ENCODE data around the gene GSAP. TPM values are rescaled to one million over a fixed set of nuclear protein-coding genes. Genes with fewer than 3 reads are reported as not detected.
"Not testable (repeated sequence)": the region's sequence is repeated elsewhere in the genome, so short reads cannot be mapped to it uniquely, and the experiment has no call there.

Gene GSAP
- total RNA-seq, 2 donors from 2014 or later = 10.0 to 13.0 TPM

GRCh38 chr7:77281780-77282478, 134.2 kb downstream of the GSAP start:
- Histone ChIP-seq H3K4me1 (replicated peaks) (no peaks in the 10 kb centered on the region), H3K27ac (no peak overlapping the region), H3K4me3 (no peak overlapping the region), H3K27me3 (replicated peaks; ENCODE audit: insufficient read depth) (no peaks in the 10 kb centered on the region), H3K36me3 (no peaks in the 10 kb centered on the region), H3K9me3 (no peaks in the 10 kb centered on the region)
- TF ChIP-seq CTCF (IDR thresholded peaks at IDR 0.05) (no peak), POLR2AphosphoS5 (IDR thresholded peaks at IDR 0.05) (no peak), POLR2A (IDR thresholded peaks at IDR 0.05) (no peak)
- WGBS = 29% methylated on average over 3 of the region's 3 CpGs
- no peak for DNase-seq (ENCODE audit: low spot score)
- intact Hi-C loops (cut with DNase I) = no loop called here

- intact Hi-C loops (cut with DNase I) = no loop called here
- Histone ChIP-seq H3K27ac (no peak overlapping the region), H3K4me3 (no peak overlapping the region), H3K36me3 (no peaks in the 10 kb centered on the region), H3K4me1 (replicated peaks) (no peaks in the 10 kb centered on the region), H3K27me3 (replicated peaks; ENCODE audit: insufficient read depth) (no peaks in the 10 kb centered on the region), H3K9me3 (no peaks in the 10 kb centered on the region)
- TF ChIP-seq POLR2A (IDR thresholded peaks at IDR 0.05) (no peak), POLR2AphosphoS5 (IDR thresholded peaks at IDR 0.05) (no peak), CTCF (IDR thresholded peaks at IDR 0.05) (no peak)
- 67% methylated on average over 4 of the region's 4 CpGs for WGBS
- no peak for DNase-seq (ENCODE audit: low spot score)
Measured at GRCh38 chr7:77276120-77276519, 140.0 kb downstream of the GSAP start.

- WGBS = 89% methylated on average over 2 of the region's 2 CpGs
- H3K27me3 ChIP-seq (replicated peaks; ENCODE audit: insufficient read depth); H3K27ac ChIP-seq; H3K9me3 ChIP-seq; DNase-seq (ENCODE audit: low spot score); H3K4me3 ChIP-seq; H3K4me1 ChIP-seq (replicated peaks); intact Hi-C loops (cut with DNase I); H3K36me3 ChIP-seq: not testable (repeated sequence)
Measured at GRCh38 chr7:77275663-77276062, 140.5 kb downstream of the GSAP start.

GRCh38 chr7:77271766-77272165, 144.4 kb downstream of the GSAP start:
- no peaks in the 10 kb centered on the region for H3K36me3 ChIP-seq
- 95% methylated on average over 5 of the region's 5 CpGs for WGBS
- no peaks in the 10 kb centered on the region for H3K9me3 ChIP-seq
- H3K4me1 ChIP-seq (replicated peaks) = no peaks in the 10 kb centered on the region
- TF ChIP-seq POLR2A (IDR thresholded peaks at IDR 0.05) (no peak), POLR2AphosphoS5 (IDR thresholded peaks at IDR 0.05) (no peak), CTCF (IDR thresholded peaks at IDR 0.05) (no peak)
- no peak overlapping the region for H3K27ac ChIP-seq
- no peak overlapping the region for H3K4me3 ChIP-seq
- no peak for DNase-seq (ENCODE audit: low spot score)
- no peaks in the 10 kb centered on the region for H3K27me3 ChIP-seq (replicated peaks; ENCODE audit: insufficient read depth)
- intact Hi-C loops (cut with DNase I) = no loop called here

GRCh38 chr7:77270094-77270480, 146.1 kb downstream of the GSAP start:
- H3K27me3 ChIP-seq (replicated peaks; ENCODE audit: insufficient read depth) = no peaks in the 10 kb centered on the region
- TF ChIP-seq POLR2AphosphoS5 (IDR thresholded peaks at IDR 0.05) = no peak
- TF ChIP-seq POLR2A (IDR thresholded peaks at IDR 0.05) = no peak
- no peak for TF ChIP-seq CTCF (IDR thresholded peaks at IDR 0.05)
- no peak overlapping the region for H3K27ac ChIP-seq
- H3K4me1 ChIP-seq (replicated peaks) = no peaks in the 10 kb centered on the region
- no peaks in the 10 kb centered on the region for H3K9me3 ChIP-seq
- intact Hi-C loops (cut with DNase I) = no loop called here
- no peak overlapping the region for H3K4me3 ChIP-seq
- H3K36me3 ChIP-seq = no peaks in the 10 kb centered on the region
- no peak for DNase-seq (ENCODE audit: low spot score)
- 84% methylated on average over 1 of the region's 1 CpG for WGBS
